Testis (tissue), 2 donors: Measurements from ENCODE around the gene KIAA0753.

Experiments used
- CTCF ChIP-seq, 3 experiments: fragments of 450-650 bp in 2 of 3; fragments of 200-600 bp in 1 of 3; sonication (generic) in 1 of 3; IDR thresholded peaks; one replicate each; pipeline ENCODE4 v1.5.1; 2016 to 2019; ENCODE audit warnings: antibody characterized with exemption in 3 of 3, mild to moderate bottlenecking in 2 of 3, moderate library complexity in 1 of 3
- POLR2A ChIP-seq: fragments of 450-650 bp; IDR thresholded peaks from one replicate; pipeline ENCODE4 v1.6.1; 2017; ENCODE audit warnings: antibody characterized with exemption, mild to moderate bottlenecking, moderate library complexity

GRCh38 chr17:6545291-6545690, 95.2 kb downstream of the KIAA0753 start:
- TF ChIP-seq CTCF (IDR thresholded peaks at IDR 0.05) (no peak), POLR2A (no peak)
